Suppressor macrophage treated with lipopolysaccharide for 4 hours (primary cell): ENCODE results near the gene LRP1.
A peak's percentile ranks its signal among the peaks of the same experiment; 100 is the strongest.

Experiments
- DNase-seq: peaks from one replicate; pipeline ENCODE4 v3.0.0-alpha.2; 2020

The LRP1 gene

DNA sequence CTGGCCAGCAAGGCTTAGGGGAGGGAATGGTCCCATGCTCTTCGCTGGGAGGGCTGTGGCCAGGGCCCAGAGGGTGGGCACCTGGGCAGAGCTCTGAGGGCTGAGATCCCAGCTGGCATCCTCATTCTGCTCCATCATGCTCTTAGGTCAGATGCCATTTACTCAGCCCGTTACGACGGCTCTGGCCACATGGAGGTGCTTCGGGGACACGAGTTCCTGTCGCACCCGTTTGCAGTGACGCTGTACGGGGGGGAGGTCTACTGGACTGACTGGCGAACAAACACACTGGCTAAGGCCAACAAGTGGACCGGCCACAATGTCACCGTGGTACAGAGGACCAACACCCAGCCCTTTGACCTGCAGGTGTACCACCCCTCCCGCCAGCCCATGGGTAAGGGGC, 49.9 kb downstream of the LRP1 start:
- DNase-seq, result no peak

DNA sequence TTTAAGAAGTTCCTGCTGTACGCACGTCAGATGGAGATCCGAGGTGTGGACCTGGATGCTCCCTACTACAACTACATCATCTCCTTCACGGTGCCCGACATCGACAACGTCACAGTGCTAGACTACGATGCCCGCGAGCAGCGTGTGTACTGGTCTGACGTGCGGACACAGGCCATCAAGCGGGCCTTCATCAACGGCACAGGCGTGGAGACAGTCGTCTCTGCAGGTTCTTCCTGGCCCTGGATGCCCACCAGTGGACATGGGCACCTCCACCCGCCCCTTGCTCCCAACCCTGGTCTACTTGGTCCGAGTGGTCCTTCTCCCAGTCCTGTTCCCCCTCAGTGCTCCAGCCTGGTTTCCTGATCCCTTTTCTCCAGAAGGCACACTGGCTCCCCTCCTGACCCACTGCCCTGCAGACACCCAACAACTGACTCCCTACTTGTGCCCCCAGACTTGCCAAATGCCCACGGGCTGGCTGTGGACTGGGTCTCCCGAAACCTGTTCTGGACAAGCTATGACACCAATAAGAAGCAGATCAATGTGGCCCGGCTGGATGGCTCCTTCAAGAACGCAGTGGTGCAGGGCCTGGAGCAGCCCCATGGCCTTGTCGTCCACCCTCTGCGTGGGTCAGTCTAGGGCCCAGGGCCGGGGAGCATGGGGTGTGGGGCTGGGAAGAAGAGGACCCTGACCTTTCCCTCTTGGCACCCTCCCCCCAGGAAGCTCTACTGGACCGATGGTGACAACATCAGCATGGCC, 51.2 kb downstream of the LRP1 start:
- no peak for DNase-seq

DNA sequence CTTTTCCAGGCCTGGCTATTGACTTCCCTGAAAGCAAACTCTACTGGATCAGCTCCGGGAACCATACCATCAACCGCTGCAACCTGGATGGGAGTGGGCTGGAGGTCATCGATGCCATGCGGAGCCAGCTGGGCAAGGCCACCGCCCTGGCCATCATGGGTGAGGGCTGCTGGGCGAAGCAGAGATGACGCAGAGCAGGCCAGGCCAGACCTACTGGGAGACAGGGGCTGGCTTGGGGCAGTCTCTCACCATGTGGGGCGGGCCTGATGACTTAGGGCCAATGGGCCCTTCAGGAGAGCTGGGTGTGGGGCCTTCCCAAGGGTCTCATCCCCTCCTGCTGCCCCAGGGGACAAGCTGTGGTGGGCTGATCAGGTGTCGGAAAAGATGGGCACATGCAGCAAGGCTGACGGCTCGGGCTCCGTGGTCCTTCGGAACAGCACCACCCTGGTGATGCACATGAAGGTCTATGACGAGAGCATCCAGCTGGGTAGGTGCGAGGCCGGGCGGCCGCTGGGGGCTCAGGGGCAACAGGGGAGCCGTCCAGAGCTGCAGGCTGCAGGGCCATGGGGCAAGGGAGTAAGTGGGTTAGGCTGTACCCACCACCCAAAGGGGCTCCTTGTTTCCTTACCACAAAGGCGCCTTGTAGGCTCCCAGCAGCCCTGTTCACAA, 52.2 kb downstream of the LRP1 start:
- no peak for DNase-seq

- DNase-seq, result no peak
Observed at GRCh38 chr12:57181072-57181471, 52.8 kb downstream of the LRP1 start.

DNA sequence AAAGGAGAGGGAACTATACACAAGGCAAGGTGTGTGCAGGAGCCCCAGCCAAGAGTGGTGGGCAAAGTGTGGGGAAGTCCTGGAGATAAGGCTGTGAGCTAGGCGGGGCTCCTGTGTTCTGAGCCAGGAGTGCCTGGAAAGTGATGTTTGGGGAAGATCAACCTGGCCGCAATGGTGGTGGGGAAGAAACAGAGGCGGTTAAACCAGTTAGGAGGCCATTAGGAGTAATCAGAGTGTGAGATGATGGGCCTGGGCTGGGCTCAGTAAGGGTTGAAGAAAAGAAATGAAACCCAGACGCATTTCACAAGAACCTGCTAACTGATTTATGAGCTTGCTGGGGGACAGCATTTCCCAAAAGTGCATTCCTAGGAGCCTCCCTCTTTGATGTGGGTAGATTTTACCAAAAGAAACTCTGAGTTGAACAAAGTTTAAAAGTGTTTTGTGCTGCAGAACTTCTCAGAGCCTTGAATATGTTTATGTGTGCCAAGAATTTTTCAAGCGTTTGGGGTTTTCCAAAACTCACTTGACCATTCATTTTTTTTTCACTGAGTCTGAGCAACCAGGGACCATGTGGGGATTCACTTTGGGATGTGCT, 53.4 kb downstream of the LRP1 start:
- no peak for DNase-seq

- peak; percentile 78 for DNase-seq
Observed at GRCh38 chr12:57182918-57183575, 54.8 kb downstream of the LRP1 start.

- DNase-seq, result no peak
Observed at GRCh38 chr12:57183939-57184725, 55.8 kb downstream of the LRP1 start.

DNA sequence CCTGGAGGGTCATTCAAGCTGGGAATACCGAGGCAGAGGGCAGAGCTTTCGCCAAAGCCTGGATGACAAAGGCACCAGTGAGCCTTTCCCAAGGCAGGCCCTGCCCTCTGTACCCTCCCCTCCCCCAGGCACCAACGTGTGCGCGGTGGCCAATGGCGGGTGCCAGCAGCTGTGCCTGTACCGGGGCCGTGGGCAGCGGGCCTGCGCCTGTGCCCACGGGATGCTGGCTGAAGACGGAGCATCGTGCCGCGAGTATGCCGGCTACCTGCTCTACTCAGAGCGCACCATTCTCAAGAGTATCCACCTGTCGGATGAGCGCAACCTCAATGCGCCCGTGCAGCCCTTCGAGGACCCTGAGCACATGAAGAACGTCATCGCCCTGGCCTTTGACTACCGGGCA, 57.1 kb downstream of the LRP1 start:
- no peak for DNase-seq

GRCh38 chr12:57185906-57186508, 57.7 kb downstream of the LRP1 start:
- DNase-seq, result no peak

GRCh38 chr12:57187222-57188089, 59.2 kb downstream of the LRP1 start:
- no peak for DNase-seq

DNA sequence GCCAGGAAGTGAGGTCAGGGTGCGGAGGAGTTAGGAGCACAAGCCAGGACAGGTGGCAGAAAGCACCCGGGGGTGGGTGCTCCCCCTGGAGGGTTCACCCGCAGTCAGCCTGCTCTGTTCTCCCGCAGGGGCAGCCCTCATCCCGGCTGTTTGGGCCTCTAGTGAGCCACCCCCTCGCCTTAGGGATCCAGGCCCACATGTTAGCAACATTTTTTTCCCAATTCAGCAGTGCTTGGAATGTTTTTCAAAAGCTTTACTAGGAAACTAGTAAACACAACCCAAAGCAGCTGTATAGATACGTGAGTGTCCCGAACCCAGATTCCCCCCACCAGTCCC, 59.8 kb downstream of the LRP1 start:
- DNase-seq, result no peak

- no peak for DNase-seq
Observed at GRCh38 chr12:57190037-57190436, 61.8 kb downstream of the LRP1 start.

GRCh38 chr12:57190821-57191220, 62.5 kb downstream of the LRP1 start:
- no peak for DNase-seq

- no peak for DNase-seq
Observed at GRCh38 chr12:57191410-57191809, 63.1 kb downstream of the LRP1 start.

DNA sequence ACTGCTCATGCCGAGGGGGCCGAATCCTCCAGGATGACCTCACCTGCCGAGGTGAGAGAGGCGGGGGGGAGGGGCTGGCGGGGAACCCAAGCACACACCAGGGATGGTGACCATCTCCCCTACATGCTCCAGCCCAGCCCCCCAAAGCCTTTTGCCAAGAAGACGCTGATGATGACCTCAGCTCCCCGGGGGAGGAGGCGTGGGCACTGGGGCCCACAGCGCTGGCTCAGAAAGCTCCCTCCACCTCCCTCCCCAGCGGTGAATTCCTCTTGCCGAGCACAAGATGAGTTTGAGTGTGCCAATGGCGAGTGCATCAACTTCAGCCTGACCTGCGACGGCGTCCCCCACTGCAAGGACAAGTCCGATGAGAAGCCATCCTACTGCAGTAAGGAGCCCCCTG, 64.6 kb downstream of the LRP1 start:
- DNase-seq, result no peak

GRCh38 chr12:57193706-57194245, 65.5 kb downstream of the LRP1 start:
- no peak for DNase-seq

GRCh38 chr12:57194253-57194652, 66.0 kb downstream of the LRP1 start:
- no peak for DNase-seq

DNA sequence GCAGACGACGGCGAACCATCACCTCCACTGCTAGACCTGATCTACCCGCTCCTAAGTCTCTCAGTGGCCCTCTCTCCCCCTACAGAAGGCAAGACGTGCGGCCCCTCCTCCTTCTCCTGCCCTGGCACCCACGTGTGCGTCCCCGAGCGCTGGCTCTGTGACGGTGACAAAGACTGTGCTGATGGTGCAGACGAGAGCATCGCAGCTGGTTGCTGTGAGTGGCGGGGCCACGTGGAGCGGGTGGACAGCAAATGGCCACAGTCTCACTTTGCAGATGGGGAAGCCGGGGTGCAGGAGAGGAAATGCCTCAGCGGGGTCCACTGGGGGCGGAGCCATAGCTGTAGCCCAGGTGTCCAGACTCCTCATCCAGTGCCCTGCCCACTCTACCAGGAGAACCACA, 66.9 kb downstream of the LRP1 start:
- no peak for DNase-seq

GRCh38 chr12:57195611-57196371, 67.5 kb downstream of the LRP1 start:
- no peak for DNase-seq

DNA sequence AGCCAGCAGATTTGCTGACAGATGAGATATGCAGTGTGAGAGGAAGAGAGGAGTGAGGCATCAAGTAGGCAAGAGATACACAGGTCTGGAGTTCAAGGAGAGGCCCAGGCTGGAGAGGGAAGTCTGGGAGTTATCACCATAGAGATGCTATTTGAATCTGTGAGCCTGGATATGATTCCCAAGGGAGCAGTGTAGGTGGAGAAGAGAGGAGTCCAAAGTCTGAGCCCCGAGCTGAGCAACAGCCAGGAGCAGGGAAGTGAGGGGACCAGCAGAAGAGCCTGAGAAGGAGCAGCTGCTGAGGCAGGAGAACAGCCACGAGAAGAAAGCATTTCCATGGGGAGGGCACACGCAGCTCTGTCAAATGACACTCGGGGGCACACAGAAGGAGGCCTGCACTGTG, 68.2 kb downstream of the LRP1 start:
- no peak for DNase-seq

DNA sequence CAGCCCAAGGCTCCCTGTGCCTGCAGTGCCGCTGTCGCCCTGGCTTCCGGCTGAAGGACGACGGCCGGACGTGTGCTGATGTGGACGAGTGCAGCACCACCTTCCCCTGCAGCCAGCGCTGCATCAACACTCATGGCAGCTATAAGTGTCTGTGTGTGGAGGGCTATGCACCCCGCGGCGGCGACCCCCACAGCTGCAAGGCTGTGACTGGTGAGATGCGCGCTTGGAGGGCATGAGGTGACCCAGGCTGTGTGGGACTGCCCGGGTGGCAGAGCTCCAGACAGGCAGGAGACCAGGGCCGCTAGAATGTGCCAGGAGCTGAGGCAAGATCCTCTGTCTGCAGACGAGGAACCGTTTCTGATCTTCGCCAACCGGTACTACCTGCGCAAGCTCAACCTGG, 68.7 kb downstream of the LRP1 start:
- no peak for DNase-seq
